Measurements from ENCODE around the gene MAN1B1. TPM values are rescaled to one million over a fixed set of nuclear protein-coding genes. Genes with fewer than 3 reads are reported as not detected.

MAN1B1 gene
- total RNA-seq, 4 donors from 2014 or later = 57.7 to 81.0 (median 61.8) TPM

DNA sequence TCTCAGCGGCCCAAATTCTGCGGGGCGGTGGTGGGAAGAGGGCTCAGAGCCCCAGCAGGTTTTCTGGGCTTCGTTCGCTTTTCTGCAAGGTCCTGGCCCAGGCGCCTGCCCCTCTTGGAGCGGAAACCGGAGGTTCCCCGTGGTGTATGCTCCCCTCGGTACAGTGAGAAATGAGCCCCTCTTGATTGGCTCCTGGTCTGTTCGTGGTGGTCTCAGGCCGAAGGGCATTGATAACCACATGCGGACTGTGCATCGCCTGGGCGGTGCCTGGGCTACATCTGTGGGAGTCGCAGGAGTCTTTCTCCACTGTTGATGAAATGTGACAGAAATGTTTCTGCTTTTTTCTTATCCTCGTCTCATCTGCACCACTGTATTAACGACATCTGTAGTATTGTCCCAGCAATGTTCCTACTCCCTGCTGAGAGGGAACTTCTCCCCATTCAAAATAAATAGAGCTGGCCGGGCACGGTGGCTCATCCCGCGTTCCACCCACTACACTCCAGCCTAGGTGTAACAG lies 682 bp downstream of the MAN1B1 start:
- intact Hi-C loops (cut with DNase I; ENCODE audit: low total_unique reads) = no loop called here
- WGBS, 2 donors = 13 to 15% methylated on average over 12 to 17 of the region's 22 CpGs
- peak overlapping the region; percentile 75 for H3K4me3 ChIP-seq (ENCODE audit: low read depth, poor library complexity, severe bottlenecking)
- TF ChIP-seq POLR2A (IDR thresholded peaks at IDR 0.05) = no peak
- no peak for TF ChIP-seq CTCF (IDR thresholded peaks at IDR 0.05)
- DNase-seq (ENCODE audit: low spot score in 2 of 2) = no peak

GRCh38 chr9:137088121-137088520 lies 1.3 kb downstream of the MAN1B1 start:
- DNase-seq (ENCODE audit: low spot score in 2 of 2) = no peak
- TF ChIP-seq POLR2A (IDR thresholded peaks at IDR 0.05) (no peak), CTCF (IDR thresholded peaks at IDR 0.05) (no peak)
- 75% methylated on average over 5 of the region's 5 CpGs for WGBS, 2 donors
- intact Hi-C loops (cut with DNase I; ENCODE audit: low total_unique reads) = no loop called here
- H3K4me3 ChIP-seq (ENCODE audit: low read depth, poor library complexity, severe bottlenecking) = no peak overlapping the region

DNA sequence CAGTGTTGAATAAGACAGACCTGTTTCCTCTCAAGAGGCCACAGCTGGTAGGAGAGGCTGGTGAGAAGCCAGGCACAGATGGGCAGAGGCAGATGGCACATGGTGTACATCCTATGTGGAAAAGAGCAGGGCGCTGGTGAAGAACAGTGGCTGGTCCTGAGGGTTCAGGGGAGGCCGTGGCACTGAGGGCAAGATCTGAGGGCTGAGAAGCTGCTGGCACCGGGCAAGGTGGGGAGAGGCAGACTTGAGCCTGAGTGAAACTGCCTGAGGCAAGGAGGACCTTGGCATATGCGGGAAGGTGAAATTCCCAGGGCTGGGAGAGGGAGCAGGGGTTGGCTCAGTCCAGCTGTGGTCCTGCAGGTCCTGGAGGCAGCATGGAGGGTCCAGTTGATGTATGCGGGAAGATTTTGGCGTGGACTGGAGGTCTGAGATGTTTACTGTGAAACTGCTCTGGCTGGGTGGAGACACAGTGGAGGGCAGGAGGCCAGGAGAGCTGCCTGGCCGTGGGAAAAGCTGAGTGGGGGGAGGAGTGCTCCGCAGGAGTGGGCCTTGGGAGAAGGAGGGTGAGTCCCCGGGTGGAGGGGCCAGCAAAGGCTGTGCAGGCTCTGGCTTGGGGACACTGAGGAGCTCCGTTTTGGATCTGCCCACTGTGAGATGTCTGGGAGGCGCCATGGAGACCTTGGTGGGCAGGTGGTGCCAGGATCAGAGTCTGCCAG lies 2.6 kb downstream of the MAN1B1 start:
- no peak overlapping the region for H3K4me3 ChIP-seq (ENCODE audit: low read depth, poor library complexity, severe bottlenecking)
- intact Hi-C loops (cut with DNase I; ENCODE audit: low total_unique reads) = no loop called here
- no peak for DNase-seq (ENCODE audit: low spot score in 2 of 2)
- 66 to 67% methylated on average over 11 of the region's 11 CpGs for WGBS, 2 donors
- TF ChIP-seq POLR2A (IDR thresholded peaks at IDR 0.05) (no peak), CTCF (IDR thresholded peaks at IDR 0.05) (no peak)

- DNase-seq (ENCODE audit: low spot score in 2 of 2) = no peak
- no peak for TF ChIP-seq POLR2A (IDR thresholded peaks at IDR 0.05)
- TF ChIP-seq CTCF (IDR thresholded peaks at IDR 0.05) = no peak
- WGBS, 2 donors = 74 to 81% methylated on average over 30 of the region's 30 CpGs
- intact Hi-C loops (cut with DNase I; ENCODE audit: low total_unique reads) = no loop called here
- H3K4me3 ChIP-seq (ENCODE audit: low read depth, poor library complexity, severe bottlenecking) = no peak overlapping the region
Observed at GRCh38 chr9:137095664-137096517, 9.1 kb downstream of the MAN1B1 start.

GRCh38 chr9:137096785-137097546 lies 10.2 kb downstream of the MAN1B1 start:
- DNase-seq (ENCODE audit: low spot score in 2 of 2) = no peak
- no peak overlapping the region for H3K4me3 ChIP-seq (ENCODE audit: low read depth, poor library complexity, severe bottlenecking)
- TF ChIP-seq POLR2A (IDR thresholded peaks at IDR 0.05) (no peak), CTCF (IDR thresholded peaks at IDR 0.05) (no peak)
- WGBS, 2 donors = 92 to 96% methylated on average over 31 of the region's 31 CpGs
- intact Hi-C loops (cut with DNase I; ENCODE audit: low total_unique reads) = no loop called here

All from lower leg skin (tissue), 4 donors.